Neural cell (in vitro differentiated cells): ENCODE results near the gene ADGRB3. TPM values are rescaled to one million over a fixed set of nuclear protein-coding genes. Genes with fewer than 3 reads are reported as not detected.

ENCODE experiments used
- H2AFZ ChIP-seq: fragments of 200-600, 300-800 bp; sonication (generic), shearing (Covaris generic); 2 replicates; pipeline ENCODE4 v1.6.0; 2014; ENCODE audit warnings: low read depth, mild to moderate bottlenecking, antibody characterized with exemption, low read length, moderate library complexity
- H3F3A ChIP-seq: fragments of 200-600 bp; shearing (Covaris generic); 2 replicates; pipeline ENCODE4 v1.6.1; 2016; ENCODE audit warnings: mild to moderate bottlenecking, moderate library complexity, mixed read lengths, antibody characterized with exemption, low read length; ENCODE audit not compliant: insufficient read depth, poor library complexity, severe bottlenecking
- H3K27ac ChIP-seq: fragments of 200-600, 300-800 bp; sonication (generic), shearing (Covaris generic); 2 replicates; pipeline ENCODE4 v1.5.1; 2014; ENCODE audit warnings: mild to moderate bottlenecking, low read length, moderate library complexity
- H3K27me3 ChIP-seq: fragments of 300-800, 200-600 bp; sonication (generic), shearing (Covaris generic); 2 replicates; pipeline ENCODE4 v1.6.0; 2014; ENCODE audit warnings: mild to moderate bottlenecking, low read depth, low read length, moderate library complexity; ENCODE audit not compliant: insufficient read depth
- H3K36me3 ChIP-seq: fragments of 300-800, 200-600 bp; sonication (generic), shearing (Covaris generic); 2 replicates; pipeline ENCODE4 v1.5.1; 2014; ENCODE audit warnings: mild to moderate bottlenecking, antibody characterized with exemption, low read length, moderate library complexity; ENCODE audit not compliant: insufficient read depth
- H3K4me2 ChIP-seq: fragments of 300-800, 200-600 bp; sonication (generic), shearing (Covaris generic); 2 replicates; pipeline ENCODE4 v1.6.0; 2014; ENCODE audit warnings: mild to moderate bottlenecking, low read length
- H3K4me3 ChIP-seq: fragments of 300-800, 200-600 bp; sonication (generic), shearing (Covaris generic); 2 replicates; pipeline ENCODE4 v1.5.1; 2014; ENCODE audit warnings: mild to moderate bottlenecking, low read length, moderate library complexity
- H3K79me2 ChIP-seq: fragments of 200-600 bp; shearing (Covaris generic); replicated peaks from 2 replicates; pipeline ENCODE4 v1.6.0; 2014; ENCODE audit warnings: mild to moderate bottlenecking, low read length, moderate library complexity; ENCODE audit not compliant: insufficient read depth
- H3K9ac ChIP-seq: fragments of 300-800, 200-600 bp; sonication (generic), shearing (Covaris generic); 2 replicates; pipeline ENCODE4 v1.6.1; 2016; ENCODE audit warnings: mild to moderate bottlenecking, low read length, mixed read lengths
- H3K9me2 ChIP-seq: fragments of 200-600 bp; shearing (Covaris generic); 2 replicates; pipeline ENCODE4 v1.6.1; 2016; ENCODE audit warnings: mild to moderate bottlenecking, low read length, mixed read lengths; ENCODE audit not compliant: insufficient read depth
- H3K9me3 ChIP-seq: fragments of 200-600, 300-800 bp; sonication (generic), shearing (Covaris generic); 2 replicates; pipeline ENCODE4 v1.6.1; 2016; ENCODE audit warnings: mild to moderate bottlenecking, mixed run types, low read length, moderate library complexity, mixed read lengths
- H4K20me1 ChIP-seq: fragments of 200-600 bp; shearing (Covaris generic); 2 replicates; pipeline ENCODE4 v1.6.1; 2016; ENCODE audit warnings: mild to moderate bottlenecking, mixed run types; ENCODE audit not compliant: insufficient read depth
- EP300 ChIP-seq: fragments of 450-650 bp; conservative IDR thresholded peaks from 2 replicates; pipeline ENCODE4 v1.6.1; 2014; ENCODE audit warnings: antibody characterized with exemption, mild to moderate bottlenecking, moderate library complexity; ENCODE audit not compliant: poor library complexity, severe bottlenecking
- EZH2 ChIP-seq: fragments of 200-600, 300-800 bp; shearing (Covaris generic), sonication (generic); IDR thresholded peaks from 2 replicates; pipeline ENCODE4 v1.6.1; 2014; ENCODE audit warnings: antibody characterized with exemption, low read length, borderline replicate concordance, mild to moderate bottlenecking; ENCODE audit not compliant: insufficient read depth, poor library complexity, severe bottlenecking
- MXI1 ChIP-seq: fragments of 450-650 bp; conservative IDR thresholded peaks from 2 replicates; pipeline ENCODE4 v1.6.1; 2014; ENCODE audit warnings: antibody characterized with exemption, mild to moderate bottlenecking; ENCODE audit not compliant: poor library complexity, severe bottlenecking
- POLR2AphosphoS5 ChIP-seq: IDR thresholded peaks from 2 replicates; pipeline ENCODE4 v1.6.1; 2012
- RAD21 ChIP-seq: fragments of 450-650 bp; conservative IDR thresholded peaks from 2 replicates; pipeline ENCODE4 v1.6.1; 2014; ENCODE audit warnings: antibody characterized with exemption, mild to moderate bottlenecking, moderate library complexity
- SMC3 ChIP-seq: fragments of 450-650 bp; conservative IDR thresholded peaks from 2 replicates; pipeline ENCODE4 v1.6.1; 2014; ENCODE audit warnings: antibody characterized with exemption, mild to moderate bottlenecking, moderate library complexity; ENCODE audit not compliant: poor library complexity
- TAF1 ChIP-seq: IDR thresholded peaks from 2 replicates; pipeline ENCODE4 v1.6.1; 2012; ENCODE audit warnings: low read depth
- polyA plus RNA-seq: library from polyadenylated mRNA; depleted of rRNA; stranded (reverse); fragments of >200 nt; gene quantifications from 2 replicates; pipeline ENCODE4 v1.2.3, GENCODE V29; 2014
- TF ChIP-seq, protein P1 (sequence below): fragments of 450-650 bp; IDR thresholded peaks from 2 replicates; pipeline ENCODE4 v1.5.1; 2014; ENCODE audit warnings: antibody characterized with exemption, mild to moderate bottlenecking, moderate library complexity; ENCODE audit not compliant: poor library complexity, severe bottlenecking
- TF ChIP-seq, protein P2 (sequence below): IDR thresholded peaks from 2 replicates; pipeline ENCODE4 v1.6.1; 2012; ENCODE audit warnings: borderline replicate concordance

Gene ADGRB3
- polyA plus RNA-seq, 1 donor from 2014 or later = 66.5 TPM

DNA sequence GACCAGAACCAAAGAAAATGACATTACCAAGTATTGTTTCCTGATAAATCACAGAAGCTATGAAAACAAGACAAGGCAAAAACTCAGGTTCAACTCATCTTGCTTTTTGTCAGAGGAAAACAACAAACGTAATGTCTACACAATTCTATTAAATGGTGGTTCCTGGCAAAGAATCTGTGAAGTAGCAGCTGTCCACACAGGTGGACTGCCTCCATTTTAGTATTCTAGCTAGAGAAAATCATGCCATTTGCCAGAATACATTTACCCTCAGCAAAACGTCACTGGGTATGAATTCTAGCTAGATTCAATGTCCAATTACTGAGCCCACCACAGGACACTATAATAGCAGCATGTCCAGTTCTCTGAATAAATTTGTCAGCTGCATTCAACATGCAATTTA, 125.4 kb downstream of the ADGRB3 start:
- Histone ChIP-seq H3K27ac (no peak overlapping the region), H3K36me3 (no peaks in the 10 kb centered on the region), H3K4me3 (no peak overlapping the region), H3K4me2 (no peak overlapping the region), H4K20me1 (no peaks in the 10 kb centered on the region), H3F3A (no peaks in the 10 kb centered on the region), H3K9me3 (no peaks in the 10 kb centered on the region), H3K9ac (no peak overlapping the region), H3K79me2 (no peaks in the 10 kb centered on the region), H3K9me2 (no peaks in the 10 kb centered on the region), H2AFZ (no peak overlapping the region), H3K27me3 (no peaks in the 10 kb centered on the region)
- TF ChIP-seq POLR2AphosphoS5 (no peak), EP300 (no peak), MXI1 (no peak), RAD21 (no peak), EZH2 (no peak)
- TF ChIP-seq, protein P1, sequence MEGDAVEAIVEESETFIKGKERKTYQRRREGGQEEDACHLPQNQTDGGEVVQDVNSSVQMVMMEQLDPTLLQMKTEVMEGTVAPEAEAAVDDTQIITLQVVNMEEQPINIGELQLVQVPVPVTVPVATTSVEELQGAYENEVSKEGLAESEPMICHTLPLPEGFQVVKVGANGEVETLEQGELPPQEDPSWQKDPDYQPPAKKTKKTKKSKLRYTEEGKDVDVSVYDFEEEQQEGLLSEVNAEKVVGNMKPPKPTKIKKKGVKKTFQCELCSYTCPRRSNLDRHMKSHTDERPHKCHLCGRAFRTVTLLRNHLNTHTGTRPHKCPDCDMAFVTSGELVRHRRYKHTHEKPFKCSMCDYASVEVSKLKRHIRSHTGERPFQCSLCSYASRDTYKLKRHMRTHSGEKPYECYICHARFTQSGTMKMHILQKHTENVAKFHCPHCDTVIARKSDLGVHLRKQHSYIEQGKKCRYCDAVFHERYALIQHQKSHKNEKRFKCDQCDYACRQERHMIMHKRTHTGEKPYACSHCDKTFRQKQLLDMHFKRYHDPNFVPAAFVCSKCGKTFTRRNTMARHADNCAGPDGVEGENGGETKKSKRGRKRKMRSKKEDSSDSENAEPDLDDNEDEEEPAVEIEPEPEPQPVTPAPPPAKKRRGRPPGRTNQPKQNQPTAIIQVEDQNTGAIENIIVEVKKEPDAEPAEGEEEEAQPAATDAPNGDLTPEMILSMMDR = no peak

DNA sequence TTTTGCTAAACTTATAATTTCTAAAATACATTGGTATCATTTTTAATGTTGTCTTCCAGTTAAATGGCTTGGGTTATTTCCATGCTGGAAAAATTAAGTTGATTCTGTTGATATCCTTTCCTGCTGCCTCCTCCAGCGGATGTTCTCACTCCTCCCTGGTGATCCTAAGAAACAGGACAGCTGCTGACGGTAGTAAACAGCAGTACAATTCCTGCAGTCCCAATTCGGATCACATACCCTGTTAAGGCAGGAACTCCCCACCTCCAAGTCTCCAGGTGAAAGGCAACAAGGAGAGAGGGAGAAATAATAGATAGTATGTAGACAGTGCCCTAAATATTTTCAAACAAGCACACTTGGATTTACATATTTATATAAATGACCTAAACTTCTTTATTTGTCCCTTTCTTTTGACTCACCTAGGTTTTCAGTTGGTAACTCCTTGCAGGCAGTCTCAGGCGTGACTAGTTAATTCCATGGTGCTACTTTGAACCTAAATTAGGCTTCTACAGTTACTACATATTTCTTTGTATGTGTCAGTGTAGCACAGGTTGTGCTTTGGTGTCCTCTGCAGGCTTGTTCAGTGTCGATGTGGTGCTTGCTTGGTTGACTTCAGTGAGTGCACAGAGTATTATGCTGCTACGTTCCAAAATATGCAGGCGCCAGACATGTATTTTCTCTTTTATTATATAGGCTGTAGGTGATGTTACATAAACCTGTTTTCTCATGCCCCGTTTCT, 126.0 kb downstream of the ADGRB3 start:
- TF ChIP-seq EP300 = no peak
- TF ChIP-seq, protein P1 = no peak
- TF ChIP-seq EZH2 = no peak
- TF ChIP-seq, protein P2, sequence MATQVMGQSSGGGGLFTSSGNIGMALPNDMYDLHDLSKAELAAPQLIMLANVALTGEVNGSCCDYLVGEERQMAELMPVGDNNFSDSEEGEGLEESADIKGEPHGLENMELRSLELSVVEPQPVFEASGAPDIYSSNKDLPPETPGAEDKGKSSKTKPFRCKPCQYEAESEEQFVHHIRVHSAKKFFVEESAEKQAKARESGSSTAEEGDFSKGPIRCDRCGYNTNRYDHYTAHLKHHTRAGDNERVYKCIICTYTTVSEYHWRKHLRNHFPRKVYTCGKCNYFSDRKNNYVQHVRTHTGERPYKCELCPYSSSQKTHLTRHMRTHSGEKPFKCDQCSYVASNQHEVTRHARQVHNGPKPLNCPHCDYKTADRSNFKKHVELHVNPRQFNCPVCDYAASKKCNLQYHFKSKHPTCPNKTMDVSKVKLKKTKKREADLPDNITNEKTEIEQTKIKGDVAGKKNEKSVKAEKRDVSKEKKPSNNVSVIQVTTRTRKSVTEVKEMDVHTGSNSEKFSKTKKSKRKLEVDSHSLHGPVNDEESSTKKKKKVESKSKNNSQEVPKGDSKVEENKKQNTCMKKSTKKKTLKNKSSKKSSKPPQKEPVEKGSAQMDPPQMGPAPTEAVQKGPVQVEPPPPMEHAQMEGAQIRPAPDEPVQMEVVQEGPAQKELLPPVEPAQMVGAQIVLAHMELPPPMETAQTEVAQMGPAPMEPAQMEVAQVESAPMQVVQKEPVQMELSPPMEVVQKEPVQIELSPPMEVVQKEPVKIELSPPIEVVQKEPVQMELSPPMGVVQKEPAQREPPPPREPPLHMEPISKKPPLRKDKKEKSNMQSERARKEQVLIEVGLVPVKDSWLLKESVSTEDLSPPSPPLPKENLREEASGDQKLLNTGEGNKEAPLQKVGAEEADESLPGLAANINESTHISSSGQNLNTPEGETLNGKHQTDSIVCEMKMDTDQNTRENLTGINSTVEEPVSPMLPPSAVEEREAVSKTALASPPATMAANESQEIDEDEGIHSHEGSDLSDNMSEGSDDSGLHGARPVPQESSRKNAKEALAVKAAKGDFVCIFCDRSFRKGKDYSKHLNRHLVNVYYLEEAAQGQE = no peak
- TF ChIP-seq TAF1 = no peak
- no peak for TF ChIP-seq SMC3
- Histone ChIP-seq H3K79me2 (no peaks in the 10 kb centered on the region), H2AFZ (no peak overlapping the region), H3K4me3 (no peak overlapping the region), H4K20me1 (no peaks in the 10 kb centered on the region), H3K4me2 (no peak overlapping the region), H3F3A (no peaks in the 10 kb centered on the region), H3K9me2 (no peaks in the 10 kb centered on the region), H3K27ac (no peak overlapping the region), H3K9ac (no peak overlapping the region), H3K36me3 (no peaks in the 10 kb centered on the region), H3K27me3 (no peaks in the 10 kb centered on the region), H3K9me3 (no peaks in the 10 kb centered on the region)
